ENCODE results near the gene GOLIM4.

The GOLIM4 gene

GRCh38 chr3:168051531-168052471 is 43.9 kb downstream of the GOLIM4 start:
- DNase-seq, result no peak
- intact Hi-C loops (cut with DNase I), result no loop called here

GRCh38 chr3:168051070-168051469 is 44.7 kb downstream of the GOLIM4 start:
- intact Hi-C loops (cut with DNase I), result no loop called here

GRCh38 chr3:168049367-168049974 is 46.3 kb downstream of the GOLIM4 start:
- intact Hi-C loops (cut with DNase I), result loop anchor here (5.0 kb wide), 2 partner anchors 43 to 798 kb away; no protein-coding TSS in a partner anchor
- DNase-seq, result no peak

More at GRCh38 chr3:168051070-168051469, 44.7 kb downstream of the GOLIM4 start:
- DNase-seq, result no peak

- intact Hi-C loops (cut with DNase I), result loop anchor here (5.0 kb wide), 2 partner anchors 44 to 799 kb away; no protein-coding TSS in a partner anchor
Measured at GRCh38 chr3:168048414-168049330, 47.1 kb downstream of the GOLIM4 start.

GRCh38 chr3:168047936-168048335 is 47.8 kb downstream of the GOLIM4 start:
- DNase-seq, result no peak
- intact Hi-C loops (cut with DNase I), result loop anchor here (1.0 to 5.0 kb wide), 3 partner anchors 44 to 799 kb away; no protein-coding TSS in a partner anchor

More at GRCh38 chr3:168048414-168049330, 47.1 kb downstream of the GOLIM4 start:
- no peak for DNase-seq

- intact Hi-C loops (cut with DNase I), result loop anchor here (1.0 to 5.0 kb wide), 3 partner anchors 45 to 800 kb away; no protein-coding TSS in a partner anchor
- no peak for DNase-seq
Measured at GRCh38 chr3:168047190-168047795, 48.4 kb downstream of the GOLIM4 start.

GRCh38 chr3:168044049-168044448 is 51.7 kb downstream of the GOLIM4 start:
- intact Hi-C loops (cut with DNase I), result no loop called here
- peak in 1 of 10 donors; percentile 23 for DNase-seq

GRCh38 chr3:168040607-168041208 is 55.0 kb downstream of the GOLIM4 start:
- intact Hi-C loops (cut with DNase I), result no loop called here
- peak in 2 of 10 donors; percentile 12 to 15 for DNase-seq

GRCh38 chr3:168037020-168037419 is 58.7 kb downstream of the GOLIM4 start:
- intact Hi-C loops (cut with DNase I), result loop anchor here (10.0 kb wide), 1 partner anchor 632 kb away; no protein-coding TSS in a partner anchor
- no peak for DNase-seq

- intact Hi-C loops (cut with DNase I), result loop anchor here (10.0 kb wide), 1 partner anchor 632 kb away; no protein-coding TSS in a partner anchor
- DNase-seq, result no peak
Measured at GRCh38 chr3:168036619-168037018, 59.1 kb downstream of the GOLIM4 start.

GRCh38 chr3:168034152-168034928 is 61.4 kb downstream of the GOLIM4 start:
- no peak for DNase-seq
- intact Hi-C loops (cut with DNase I), result loop anchor here (10.0 kb wide), 1 partner anchor 630 kb away; no protein-coding TSS in a partner anchor

- intact Hi-C loops (cut with DNase I), result loop anchor here (10.0 kb wide), 1 partner anchor 626 kb away; no protein-coding TSS in a partner anchor
- DNase-seq, result no peak
Measured at GRCh38 chr3:168030577-168030976, 65.1 kb downstream of the GOLIM4 start.

GRCh38 chr3:168029705-168030104 is 66.0 kb downstream of the GOLIM4 start:
- peak in 1 of 10 donors; percentile 67 for DNase-seq
- intact Hi-C loops (cut with DNase I), result loop anchor here (10.0 kb wide), 1 partner anchor 625 kb away; no protein-coding TSS in a partner anchor

GRCh38 chr3:168028086-168028485 is 67.6 kb downstream of the GOLIM4 start:
- intact Hi-C loops (cut with DNase I), result no loop called here
- DNase-seq, result no peak

- no peak for DNase-seq
- intact Hi-C loops (cut with DNase I), result no loop called here
Measured at GRCh38 chr3:168026764-168027163, 69.0 kb downstream of the GOLIM4 start.

- DNase-seq, result no peak
- intact Hi-C loops (cut with DNase I), result no loop called here
Measured at GRCh38 chr3:168025076-168025475, 70.6 kb downstream of the GOLIM4 start.

GRCh38 chr3:168024537-168024941 is 71.2 kb downstream of the GOLIM4 start:
- DNase-seq, result no peak
- intact Hi-C loops (cut with DNase I), result no loop called here
